ENCODE measurements around the gene ADAMTS16. TPM values are rescaled to one million over a fixed set of nuclear protein-coding genes. Genes with fewer than 3 reads are reported as not detected.

Gene ADAMTS16
- total and polyA plus RNA-seq, 10 donors, result not detected

DNA sequence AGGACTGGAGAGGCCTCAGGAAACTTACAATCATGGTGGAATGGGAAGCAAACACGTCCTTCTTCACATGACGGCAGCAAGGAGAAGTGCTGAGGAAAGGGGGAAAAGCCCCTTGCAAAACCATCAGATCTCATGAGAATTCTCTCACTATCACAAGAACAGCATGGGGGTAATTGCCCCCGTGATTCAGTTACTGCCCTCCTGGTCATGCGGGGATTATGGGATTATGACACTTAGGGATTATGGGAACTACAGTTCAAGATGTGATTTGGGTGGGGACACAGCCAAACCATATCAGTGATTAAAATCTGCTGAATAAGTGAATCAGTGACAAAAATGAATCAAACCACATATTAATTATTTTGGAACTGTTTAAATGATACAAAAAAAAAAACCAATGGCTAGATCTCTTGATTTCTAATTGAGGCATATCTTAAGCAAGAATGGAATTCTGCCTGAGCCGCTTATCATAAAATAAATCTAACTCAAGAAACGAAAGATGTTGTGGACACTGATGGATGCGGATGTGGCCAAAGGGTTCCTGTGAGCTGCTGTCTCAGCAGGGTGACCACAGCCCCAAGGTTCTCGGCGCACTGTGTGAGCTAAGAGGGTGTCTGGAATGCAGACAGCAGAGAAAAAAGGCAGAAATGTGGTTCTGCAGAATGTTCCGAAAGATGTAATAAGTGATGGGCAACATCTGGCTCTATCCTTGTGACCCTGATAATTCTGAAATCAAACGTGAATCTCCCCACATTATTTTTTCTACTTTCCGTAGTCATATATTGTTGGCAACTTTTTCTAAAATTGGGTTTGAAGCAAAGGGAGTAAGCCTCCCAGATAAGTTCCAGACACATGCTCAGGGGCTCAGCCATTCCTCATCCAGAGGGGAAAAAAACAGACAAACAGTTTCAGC, 175.2 kb downstream of the ADAMTS16 start:
- Histone ChIP-seq H3K27ac (no peak overlapping the region), H3K27me3 (replicated peaks in 1 of 7) (no peaks in the 10 kb centered on the region), H3K4me1 (no peaks in the 10 kb centered on the region), H3K4me3 (no peak overlapping the region), H3K9me3 (peaks cover 0 to 13% (median 0%) of the 10 kb centered on the region in 8 donors), H3K36me3 (no peaks in the 10 kb centered on the region)
- TF ChIP-seq, protein P1, sequence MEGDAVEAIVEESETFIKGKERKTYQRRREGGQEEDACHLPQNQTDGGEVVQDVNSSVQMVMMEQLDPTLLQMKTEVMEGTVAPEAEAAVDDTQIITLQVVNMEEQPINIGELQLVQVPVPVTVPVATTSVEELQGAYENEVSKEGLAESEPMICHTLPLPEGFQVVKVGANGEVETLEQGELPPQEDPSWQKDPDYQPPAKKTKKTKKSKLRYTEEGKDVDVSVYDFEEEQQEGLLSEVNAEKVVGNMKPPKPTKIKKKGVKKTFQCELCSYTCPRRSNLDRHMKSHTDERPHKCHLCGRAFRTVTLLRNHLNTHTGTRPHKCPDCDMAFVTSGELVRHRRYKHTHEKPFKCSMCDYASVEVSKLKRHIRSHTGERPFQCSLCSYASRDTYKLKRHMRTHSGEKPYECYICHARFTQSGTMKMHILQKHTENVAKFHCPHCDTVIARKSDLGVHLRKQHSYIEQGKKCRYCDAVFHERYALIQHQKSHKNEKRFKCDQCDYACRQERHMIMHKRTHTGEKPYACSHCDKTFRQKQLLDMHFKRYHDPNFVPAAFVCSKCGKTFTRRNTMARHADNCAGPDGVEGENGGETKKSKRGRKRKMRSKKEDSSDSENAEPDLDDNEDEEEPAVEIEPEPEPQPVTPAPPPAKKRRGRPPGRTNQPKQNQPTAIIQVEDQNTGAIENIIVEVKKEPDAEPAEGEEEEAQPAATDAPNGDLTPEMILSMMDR (IDR thresholded peaks at IDR 0.05 in 8 of 11, conservative IDR thresholded peaks at IDR 0.05 in 3 of 11), result no peak
- no peak for TF ChIP-seq POLR2A (IDR thresholded peaks at IDR 0.05)
- TF ChIP-seq POLR2AphosphoS5 (IDR thresholded peaks at IDR 0.05), result no peak
- intact Hi-C loops (cut with DNase I; ENCODE audit: low total_unique reads), result no loop called here
- WGBS, 5 donors, result 80 to 87% (median 85%) methylated on average over 12 of the region's 12 CpGs
- no peak for DNase-seq

DNA sequence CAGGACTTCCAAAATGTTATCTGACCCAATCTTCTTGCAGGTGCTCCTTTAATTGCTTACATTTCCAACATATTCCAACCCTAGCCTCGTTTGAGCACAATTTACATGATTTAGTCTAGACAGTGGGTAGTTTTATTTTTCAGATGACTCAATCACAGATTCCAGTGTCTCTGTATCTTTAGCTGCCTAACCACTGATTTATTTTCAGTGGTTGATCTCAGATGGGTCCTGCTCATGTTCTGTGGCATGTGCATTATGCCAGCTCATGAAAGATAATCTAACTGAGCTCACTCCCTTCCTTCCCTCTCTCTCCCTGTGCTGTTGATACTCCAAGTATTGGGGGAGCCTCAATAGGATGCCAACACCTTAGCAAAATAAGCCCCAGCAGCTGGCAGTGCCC, 176.2 kb downstream of the ADAMTS16 start:
- TF ChIP-seq, protein P1 (IDR thresholded peaks at IDR 0.05 in 8 of 11, conservative IDR thresholded peaks at IDR 0.05 in 3 of 11), result no peak
- TF ChIP-seq POLR2A (IDR thresholded peaks at IDR 0.05) (no peak), POLR2AphosphoS5 (IDR thresholded peaks at IDR 0.05) (no peak)
- H3K9me3 ChIP-seq, result peaks cover 0 to 16% (median 1%) of the 10 kb centered on the region in 8 donors
- H3K36me3 ChIP-seq, result no peaks in the 10 kb centered on the region
- H3K27me3 ChIP-seq (replicated peaks in 1 of 7), result no peaks in the 10 kb centered on the region
- DNase-seq, result no peak
- 26 to 54% (median 42%) methylated on average over 1 of the region's 1 CpG for WGBS, 5 donors
- intact Hi-C loops (cut with DNase I; ENCODE audit: low total_unique reads), result no loop called here
- no peak overlapping the region for H3K27ac ChIP-seq
- H3K4me3 ChIP-seq, result no peak overlapping the region
- no peaks in the 10 kb centered on the region for H3K4me1 ChIP-seq

DNA sequence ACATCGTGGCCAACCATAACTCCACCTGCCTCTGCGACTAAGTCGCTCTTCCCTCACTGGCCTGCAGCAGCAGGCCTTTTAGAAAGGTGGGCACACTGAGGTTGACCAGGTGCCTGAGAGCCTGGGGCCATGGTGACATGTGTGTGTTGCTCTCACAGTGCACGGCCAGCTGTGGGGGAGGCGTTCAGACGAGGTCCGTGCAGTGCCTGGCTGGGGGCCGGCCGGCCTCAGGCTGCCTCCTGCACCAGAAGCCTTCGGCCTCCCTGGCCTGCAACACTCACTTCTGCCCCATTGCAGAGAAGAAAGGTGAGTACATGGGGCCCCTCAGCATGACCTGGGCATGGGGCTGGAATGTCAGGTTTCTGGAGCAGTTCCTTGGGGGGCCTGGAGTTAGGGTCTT, 177.8 kb downstream of the ADAMTS16 start:
- H3K9me3 ChIP-seq, result peaks cover 0 to 17% (median 2%) of the 10 kb centered on the region in 8 donors
- 91 to 97% (median 93%) methylated on average over 4 to 10 of the region's 10 CpGs for whole genome bisulfite sequencing, 5 donors

More for the DNA sequence above, 177.8 kb downstream of the ADAMTS16 start:
- Histone ChIP-seq H3K4me1 (no peaks in the 10 kb centered on the region), H3K27me3 (replicated peaks in 1 of 7) (no peaks in the 10 kb centered on the region), H3K4me3 (no peak overlapping the region), H3K36me3 (no peaks in the 10 kb centered on the region), H3K27ac (no peak overlapping the region)
- intact Hi-C loops (cut with DNase I; ENCODE audit: low total_unique reads), result no loop called here
- TF ChIP-seq, protein P1 (IDR thresholded peaks at IDR 0.05 in 8 of 11, conservative IDR thresholded peaks at IDR 0.05 in 3 of 11), result no peak
- TF ChIP-seq POLR2AphosphoS5 (IDR thresholded peaks at IDR 0.05) (no peak), POLR2A (IDR thresholded peaks at IDR 0.05) (no peak)
- DNase-seq, result no peak
